IMR-90 (cell line): ENCODE results near the gene TIRAP. TPM values are rescaled to one million over a fixed set of nuclear protein-coding genes. Genes with fewer than 3 reads are reported as not detected.

Experiments used
- ATAC-seq: fragments of 200-7000 bp; cut with Tn5 transposase; 2 replicates; pipeline ENCODE4 v1.9.1; 2020; ENCODE audit warnings: low read depth, mild to moderate bottlenecking, moderate library complexity
- BruUV-seq: library from RNA; stranded (reverse); fragments of 400-500 nt; replicated peaks from 2 replicates; lab custom pipeline; 2021; lab: Mats Ljungman, UMichigan
- CTCF ChIA-PET: fragments of 300-600 bp; formaldehyde crosslinking; extraction: SDS; loops from one replicate; lab custom pipeline; 2021; ENCODE audit warnings: antibody characterized with exemption; lab: Yijun Ruan, JAX
- POLR2A ChIA-PET: fragments of 300-600 bp; sonication (Branson Sonifier 250); formaldehyde crosslinking; loops from one replicate; lab custom pipeline; 2022; ENCODE audit warnings: antibody characterized with exemption; ENCODE audit not compliant: unreplicated experiment; lab: Charles Lee
- DNase-seq: peaks from one replicate; pipeline ENCODE4 v3.0.0; 2013
- H2AFZ ChIP-seq: replicated peaks from 2 replicates; pipeline ENCODE3; 2013; ENCODE audit warnings: low read length, mild to moderate bottlenecking; ENCODE audit not compliant: poor library complexity
- H2AK5ac ChIP-seq: 2 replicates; pipeline ENCODE4 v1.6.1; 2013; ENCODE audit warnings: low read depth, low read length, inconsistent platforms
- H2AK9ac ChIP-seq: replicated peaks from 2 replicates; pipeline ENCODE3; 2013; ENCODE audit warnings: mild to moderate bottlenecking, low read depth, low read length, moderate library complexity; ENCODE audit not compliant: poor library complexity
- H2BK120ac ChIP-seq: 2 replicates; pipeline ENCODE4 v1.6.1; 2013; ENCODE audit warnings: low read depth, low read length, inconsistent platforms
- H2BK15ac ChIP-seq: 3 replicates; pipeline ENCODE4 v1.6.1; 2013; ENCODE audit warnings: low read depth, low read length, inconsistent platforms
- H2BK20ac ChIP-seq: 2 replicates; pipeline ENCODE4 v1.6.1; 2013; ENCODE audit warnings: low read depth, mild to moderate bottlenecking, inconsistent platforms, low read length, moderate library complexity
- H2BK5ac ChIP-seq: 2 replicates; pipeline ENCODE4 v1.6.1; 2013; ENCODE audit warnings: mild to moderate bottlenecking, low read depth, low read length, inconsistent platforms; ENCODE audit not compliant: poor library complexity, severe bottlenecking
- H3K14ac ChIP-seq: replicated peaks from 2 replicates; pipeline ENCODE4 v1.6.1; 2013; ENCODE audit warnings: low read depth, low read length, inconsistent platforms
- H3K18ac ChIP-seq: 2 replicates; pipeline ENCODE4 v1.6.1; 2013; ENCODE audit warnings: low read depth, low read length, control low read depth
- H3K23ac ChIP-seq: 2 replicates; pipeline ENCODE4 v1.6.1; 2013; ENCODE audit warnings: low read depth, low read length, inconsistent platforms
- H3K27ac ChIP-seq: 2 replicates; pipeline ENCODE4 v1.5.1; 2013; ENCODE audit warnings: mild to moderate bottlenecking, control low read depth, low read length; ENCODE audit not compliant: insufficient read depth
- H3K27me3 ChIP-seq: 2 replicates; pipeline ENCODE4 v1.6.1; 2013; ENCODE audit warnings: low read length; ENCODE audit not compliant: control insufficient read depth, insufficient read depth
- H3K36me3 ChIP-seq: 2 replicates; pipeline ENCODE4 v1.6.1; 2013; ENCODE audit warnings: low read length, mixed read lengths; ENCODE audit not compliant: control insufficient read depth, insufficient read depth
- H3K4ac ChIP-seq: 2 replicates; pipeline ENCODE4 v1.6.1; 2013; ENCODE audit warnings: low read depth, low read length, inconsistent platforms
- H3K4me1 ChIP-seq: 2 replicates; pipeline ENCODE4 v1.6.1; 2013; ENCODE audit warnings: low read length, mixed read lengths; ENCODE audit not compliant: control insufficient read depth, insufficient read depth
- H3K4me2 ChIP-seq: 2 replicates; pipeline ENCODE4 v1.6.1; 2013; ENCODE audit warnings: low read depth, mild to moderate bottlenecking, control low read depth, low read length, moderate library complexity
- H3K4me3 ChIP-seq: 2 replicates; pipeline ENCODE4 v1.5.1; 2013; ENCODE audit warnings: low read depth, mild to moderate bottlenecking, control low read depth, low read length, moderate library complexity; ENCODE audit not compliant: insufficient read depth
- H3K56ac ChIP-seq: 2 replicates; pipeline ENCODE4 v1.6.1; 2013; ENCODE audit warnings: low read length, inconsistent platforms; ENCODE audit not compliant: insufficient read depth; ENCODE audit errors: extremely low read depth
- H3K79me1 ChIP-seq, 2 experiments: 2 replicates each; pipeline ENCODE4 v1.6.1; 2013; ENCODE audit warnings: low read length in 2 of 2, inconsistent platforms in 1 of 2, low read depth in 1 of 2
- H3K9ac ChIP-seq: 2 replicates; pipeline ENCODE4 v1.6.1; 2013; ENCODE audit warnings: low read depth, low read length, control low read depth
- H3K9me1 ChIP-seq: 2 replicates; pipeline ENCODE4 v1.6.1; 2013; ENCODE audit warnings: low read length, inconsistent platforms; ENCODE audit not compliant: insufficient read depth
- H3K9me3 ChIP-seq: 2 replicates; pipeline ENCODE4 v1.6.1; 2013; ENCODE audit warnings: low read length; ENCODE audit not compliant: control insufficient read depth, insufficient read depth
- H4K20me1 ChIP-seq: 2 replicates; pipeline ENCODE4 v1.6.1; 2013; ENCODE audit warnings: low read length, inconsistent platforms; ENCODE audit not compliant: insufficient read depth
- H4K5ac ChIP-seq: 2 replicates; pipeline ENCODE4 v1.6.1; 2013; ENCODE audit warnings: mild to moderate bottlenecking, low read depth, low read length, control low read depth
- H4K8ac ChIP-seq, 2 experiments: 2 replicates each; pipeline ENCODE4 v1.6.1; 2013; ENCODE audit warnings: low read depth in 2 of 2, low read length in 2 of 2, control low read depth in 1 of 2, inconsistent platforms in 1 of 2
- H4K91ac ChIP-seq: 2 replicates; pipeline ENCODE4 v1.6.1; 2013; ENCODE audit warnings: low read depth, low read length, inconsistent platforms; ENCODE audit not compliant: insufficient read depth
- BHLHE40 ChIP-seq: fragments of 150-350 bp; IDR thresholded peaks from 2 replicates; pipeline ENCODE4 v1.6.1; 2016; ENCODE audit warnings: mild to moderate bottlenecking, low read depth, low read length
- CHD1 ChIP-seq: IDR thresholded peaks from 2 replicates; pipeline ENCODE4 v1.6.1; 2012; ENCODE audit warnings: low read depth, low read length, improper control_type of control experiment
- CTCF ChIP-seq: conservative IDR thresholded peaks from 2 replicates; pipeline ENCODE4 v1.5.1; 2012; ENCODE audit warnings: mild to moderate bottlenecking, low read depth, low read length, improper control_type of control experiment
- FOS ChIP-seq: fragments of 150-350 bp; IDR thresholded peaks from 2 replicates; pipeline ENCODE4 v1.6.1; 2016; ENCODE audit warnings: low read depth, low read length
- MAFK ChIP-seq: IDR thresholded peaks from 2 replicates; pipeline ENCODE4 v1.6.1; 2012; ENCODE audit warnings: low read depth, low read length, improper control_type of control experiment
- MAZ ChIP-seq: IDR thresholded peaks from 2 replicates; pipeline ENCODE4 v1.6.1; 2012; ENCODE audit warnings: low read depth, mild to moderate bottlenecking, low read length, improper control_type of control experiment, moderate library complexity, borderline replicate concordance
- NFE2L2 ChIP-seq: fragments of 150-350 bp; IDR thresholded peaks from 2 replicates; pipeline ENCODE4 v1.6.1; 2016; ENCODE audit warnings: low read depth, mild to moderate bottlenecking, low read length
- POLR2A ChIP-seq: IDR thresholded peaks from 2 replicates; pipeline ENCODE4 v1.6.1; 2012; ENCODE audit warnings: mild to moderate bottlenecking, low read depth, low read length
- RAD21 ChIP-seq: IDR thresholded peaks from 2 replicates; pipeline ENCODE4 v1.6.1; 2012; ENCODE audit warnings: low read length, improper control_type of control experiment
- RCOR1 ChIP-seq: IDR thresholded peaks from 2 replicates; pipeline ENCODE4 v1.6.1; 2012; ENCODE audit warnings: mild to moderate bottlenecking, low read length, improper control_type of control experiment; ENCODE audit not compliant: insufficient replicate concordance
- RFX5 ChIP-seq: IDR thresholded peaks from 2 replicates; pipeline ENCODE4 v1.8.0; 2012; ENCODE audit warnings: low read depth, mild to moderate bottlenecking, low read length, moderate library complexity
- SMC3 ChIP-seq: fragments of 150-350 bp; IDR thresholded peaks from 2 replicates; pipeline ENCODE4 v1.6.1; 2016; ENCODE audit warnings: low read depth, mild to moderate bottlenecking, antibody characterized with exemption, low read length, moderate library complexity
- USF2 ChIP-seq: fragments of 150-350 bp; IDR thresholded peaks from 2 replicates; pipeline ENCODE4 v1.6.1; 2017; ENCODE audit warnings: mild to moderate bottlenecking, antibody characterized with exemption, low read length, low read depth
- WGBS, 2 experiments: methylation state at CpG; one replicate each; pipeline versions ENCODE4 v1.1.5 to v1.1.7; 2013; ENCODE audit warnings: missing lambda C conversion rate in 2 of 2; ENCODE audit not compliant: insufficient read length in 1 of 2; ENCODE audit errors: extremely low coverage in 2 of 2; 5-methylcytosine and 5-hydroxymethylcytosine counted together
- dilution Hi-C: fragments of 300-500 bp; cut with HindIII; formaldehyde crosslinking; loops from one replicate; pipeline ENCODE4 v1.14.3; 2018; ENCODE audit warnings: low sequenced_read_pairs; ENCODE audit not compliant: unreplicated experiment
- in situ Hi-C: fragments of 300-500 bp; cut with MboI; formaldehyde crosslinking; loops from 3 replicates; pipeline ENCODE4 v1.14.3; 2019; ENCODE audit warnings: low sequenced_read_pairs, inconsistent platforms, mixed read lengths
- intact Hi-C: fragments of 100-400 bp; cut with micrococcal nuclease; formaldehyde crosslinking; loops from 2 replicates; pipeline ENCODE4 v1.10.0; 2022
- polyA plus RNA-seq, 3 experiments: library from polyadenylated mRNA; depleted of rRNA; stranded (reverse); fragments of >200 nt; gene quantifications; 2 replicates each; pipeline ENCODE4 v1.2.3, GENCODE V29; 2012; ENCODE audit warnings: low replicate concordance in 1 of 3
- total RNA-seq: library from RNA; depleted of rRNA; stranded (reverse); fragments of >200 nt; gene quantifications from 2 replicates; pipeline ENCODE4 v1.2.3, GENCODE V29; 2012

The TIRAP gene
- total and polyA plus RNA-seq, 2 of the 4 experiments (the other 2 are of a cell fraction): 3.0 to 7.4 TPM

DNA sequence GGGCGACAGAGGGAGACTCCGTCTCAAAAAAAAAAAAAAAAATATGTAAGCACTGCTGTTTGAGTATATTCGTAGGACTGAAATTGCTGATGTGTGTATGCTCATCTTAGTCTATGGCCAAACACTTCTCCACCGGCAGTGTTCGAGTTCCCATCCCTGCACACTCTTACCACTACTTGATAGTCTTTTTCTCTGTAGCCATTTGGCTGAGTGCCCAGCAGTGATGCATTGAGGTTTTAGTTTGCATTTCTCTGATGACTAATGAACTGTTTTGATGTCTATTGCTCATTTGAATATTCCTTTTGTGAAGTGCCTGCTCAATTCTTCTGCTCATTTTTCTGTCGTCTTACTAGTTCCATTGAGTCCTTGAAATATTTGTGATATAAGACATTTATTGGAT, 1.9 kb downstream of the TIRAP start:
- Histone ChIP-seq H4K91ac (no peak overlapping the region), H2AFZ (no peak overlapping the region), H3K9me3 (no peaks in the 10 kb centered on the region), H3K4me2 (peak overlapping the region; percentile 27; the same call in 1 of the 2 replicates), H2BK5ac (no peak overlapping the region), H2BK20ac (no peak overlapping the region), H3K79me1 (peaks cover 4 to 30% of the 10 kb centered on the region in 2 experiments), H3K14ac (no peak overlapping the region), H2AK5ac (no peak overlapping the region), H3K4me3 (no peak overlapping the region), H3K9me1 (peaks cover 5% of the 10 kb centered on the region; the same call in 1 of the 2 replicates), H3K18ac (no peak overlapping the region), H3K9ac (no peak overlapping the region), H2AK9ac (no peak overlapping the region), H2BK120ac (no peak overlapping the region), H4K5ac (no peak overlapping the region), H3K27ac (no peak overlapping the region), H4K8ac (no peak overlapping the region), H3K27me3 (no peaks in the 10 kb centered on the region), H3K23ac (no peak overlapping the region), H3K36me3 (peaks cover 3% of the 10 kb centered on the region), H3K56ac (no peak overlapping the region), H4K20me1 (no peaks in the 10 kb centered on the region), H2BK15ac (no peak overlapping the region), H3K4me1 (peaks cover 3% of the 10 kb centered on the region; the same call in 1 of the 2 replicates), H3K4ac (no peak overlapping the region)
- ChIA-PET POLR2A (no interaction called here), CTCF (no interaction called here)
- intact Hi-C loops: no loop called here
- in situ Hi-C loops: no loop called here
- dilution Hi-C loops: no loop called here
- TF ChIP-seq FOS (peak; percentile 22; the same call in 1 of the 2 replicates), USF2 (no peak), BHLHE40 (no peak), POLR2A (no peak), MAFK (peak; percentile 19), CTCF (no peak), MAZ (no peak), SMC3 (no peak), RCOR1 (no peak), CHD1 (no peak), RAD21 (no peak), NFE2L2 (no peak), RFX5 (no peak)
- no CpG with 5 or more reads among the region's 6 CpGs for WGBS, 2 experiments
- DNase-seq (peak; percentile 96), ATAC-seq (peak; percentile 35)
- no TSS peak for BruUV-seq
